HG02840 (cell line): ENCODE measurements around the gene POLR1C.
"Not testable (repeated sequence)": the region's sequence is repeated elsewhere in the genome, so short reads cannot be mapped to it uniquely, and the experiment has no call there.

Experiments
- ATAC-seq: cut with Tn5 transposase; IDR thresholded peaks from one replicate; pipeline ENCODE4 v1.9.1; 2021; ENCODE audit warnings: mild to moderate bottlenecking, moderate library complexity, moderate number of reproducible peaks; ENCODE audit not compliant: unreplicated experiment, low FRiP score

Gene POLR1C

DNA sequence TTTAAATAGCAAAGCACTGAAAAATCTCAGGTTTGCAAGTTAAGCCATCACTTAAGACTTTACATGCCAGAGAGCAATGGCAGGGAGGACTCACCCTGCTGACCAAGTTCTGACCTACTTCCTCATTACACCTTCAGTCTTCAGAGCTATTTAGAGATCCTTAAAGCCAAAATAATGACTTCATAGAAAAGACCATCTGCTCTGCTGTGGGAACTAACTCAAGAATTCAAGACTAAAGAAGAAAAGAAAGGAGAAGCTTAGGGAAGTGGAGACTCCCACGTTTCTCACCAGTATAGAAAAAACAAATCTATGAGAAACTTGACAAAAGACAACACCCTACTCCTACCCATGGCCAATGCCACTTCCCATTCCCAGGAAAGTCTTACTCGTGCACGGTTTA, 30.3 kb downstream of the POLR1C start:
- ATAC-seq = no peak

- ATAC-seq = not testable (repeated sequence)
Observed at GRCh38 chr6:43557620-43558019, 40.7 kb downstream of the POLR1C start.

DNA sequence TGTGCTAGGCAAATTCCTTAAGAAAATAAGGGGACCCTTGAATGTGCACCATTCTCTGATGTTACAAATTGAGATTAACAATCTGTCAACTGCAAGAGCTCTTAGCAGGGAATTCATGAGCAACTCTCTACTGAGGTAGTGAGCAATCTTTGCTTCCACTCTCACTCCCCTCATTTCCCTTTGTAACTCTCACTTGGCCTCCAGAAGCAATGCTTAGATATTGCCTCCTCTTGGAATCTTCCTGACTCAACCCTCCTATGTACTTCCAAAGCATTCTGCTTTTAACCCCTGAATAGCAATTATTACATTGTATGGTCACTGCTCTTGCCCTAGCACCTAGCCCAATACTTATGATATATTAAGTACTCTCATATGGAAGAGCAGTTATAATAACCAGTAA, 42.4 kb downstream of the POLR1C start:
- ATAC-seq = no peak

- no peak for ATAC-seq
Observed at GRCh38 chr6:43570876-43571441, 54.1 kb downstream of the POLR1C start.
